ENCODE results near the gene MICAL2. TPM values are rescaled to one million over a fixed set of nuclear protein-coding genes. Genes with fewer than 3 reads are reported as not detected.
A peak's percentile ranks its signal among the peaks of the same experiment; 100 is the strongest.

Gene MICAL2
- total RNA-seq, 6 experiments from 2014 or later, result 17.0 to 50.7 (median 35.9) TPM

DNA sequence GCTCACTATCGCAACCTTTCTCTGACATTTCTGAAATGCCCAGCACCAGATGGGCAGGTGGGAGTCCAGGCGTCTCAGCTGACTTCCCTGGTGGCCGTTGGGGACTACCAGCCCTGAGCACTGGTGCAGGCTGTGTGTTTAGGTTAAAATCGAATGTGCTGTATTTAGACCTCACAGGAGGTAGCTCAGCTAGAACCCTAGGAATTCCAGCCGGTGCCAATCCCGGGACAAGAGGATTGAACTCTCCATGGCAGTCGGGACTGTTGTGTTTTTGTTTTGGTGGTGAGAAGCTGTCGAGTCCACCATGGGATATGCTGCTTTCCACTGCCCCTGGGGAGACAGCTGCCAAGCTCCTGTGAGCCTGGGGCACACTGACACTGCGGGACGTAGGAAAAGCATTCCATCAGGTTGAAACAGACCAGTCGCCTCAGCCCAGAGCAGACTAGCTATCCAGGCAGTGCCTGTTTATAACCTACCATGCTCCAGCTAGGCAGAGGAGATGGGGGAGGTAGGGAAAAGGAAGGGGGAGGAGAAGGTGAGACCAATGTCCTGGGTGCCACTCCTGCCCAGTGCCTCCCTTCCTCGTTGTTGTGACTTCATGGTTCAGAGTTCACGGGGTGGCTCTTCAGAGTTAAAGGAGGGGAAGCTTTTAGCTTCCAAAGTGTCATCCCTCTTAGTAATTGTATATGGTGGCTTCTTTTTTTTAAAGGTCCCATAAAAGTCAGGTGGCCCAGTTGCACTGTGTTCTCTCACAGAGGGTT lies 53.0 kb downstream of the MICAL2 start:
- peaks cover 0 to 16% (median 2%) of the 10 kb centered on the region in 4 donors for H3K36me3 ChIP-seq
- no peak overlapping the region for H3K4me3 ChIP-seq
- H3K9me3 ChIP-seq, result no peaks in the 10 kb centered on the region
- DNase-seq (no peak), ATAC-seq (peak in 1 of 4 donors; percentile 13)
- no peak overlapping the region for H3K27ac ChIP-seq
- H3K4me1 ChIP-seq, result no peaks in the 10 kb centered on the region
- TF ChIP-seq, protein P1, sequence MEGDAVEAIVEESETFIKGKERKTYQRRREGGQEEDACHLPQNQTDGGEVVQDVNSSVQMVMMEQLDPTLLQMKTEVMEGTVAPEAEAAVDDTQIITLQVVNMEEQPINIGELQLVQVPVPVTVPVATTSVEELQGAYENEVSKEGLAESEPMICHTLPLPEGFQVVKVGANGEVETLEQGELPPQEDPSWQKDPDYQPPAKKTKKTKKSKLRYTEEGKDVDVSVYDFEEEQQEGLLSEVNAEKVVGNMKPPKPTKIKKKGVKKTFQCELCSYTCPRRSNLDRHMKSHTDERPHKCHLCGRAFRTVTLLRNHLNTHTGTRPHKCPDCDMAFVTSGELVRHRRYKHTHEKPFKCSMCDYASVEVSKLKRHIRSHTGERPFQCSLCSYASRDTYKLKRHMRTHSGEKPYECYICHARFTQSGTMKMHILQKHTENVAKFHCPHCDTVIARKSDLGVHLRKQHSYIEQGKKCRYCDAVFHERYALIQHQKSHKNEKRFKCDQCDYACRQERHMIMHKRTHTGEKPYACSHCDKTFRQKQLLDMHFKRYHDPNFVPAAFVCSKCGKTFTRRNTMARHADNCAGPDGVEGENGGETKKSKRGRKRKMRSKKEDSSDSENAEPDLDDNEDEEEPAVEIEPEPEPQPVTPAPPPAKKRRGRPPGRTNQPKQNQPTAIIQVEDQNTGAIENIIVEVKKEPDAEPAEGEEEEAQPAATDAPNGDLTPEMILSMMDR (IDR thresholded peaks at IDR 0.05), result no peak
- TF ChIP-seq POLR2A (IDR thresholded peaks at IDR 0.05), result no peak
- intact Hi-C loops (cut with DNase I), result no loop called here
- WGBS (ENCODE audit: insufficient coverage, low coverage, low lambda C conversion rate, missing lambda C conversion rate), result 76% methylated on average over 4 of the region's 13 CpGs
- no peaks in the 10 kb centered on the region for H3K27me3 ChIP-seq

DNA sequence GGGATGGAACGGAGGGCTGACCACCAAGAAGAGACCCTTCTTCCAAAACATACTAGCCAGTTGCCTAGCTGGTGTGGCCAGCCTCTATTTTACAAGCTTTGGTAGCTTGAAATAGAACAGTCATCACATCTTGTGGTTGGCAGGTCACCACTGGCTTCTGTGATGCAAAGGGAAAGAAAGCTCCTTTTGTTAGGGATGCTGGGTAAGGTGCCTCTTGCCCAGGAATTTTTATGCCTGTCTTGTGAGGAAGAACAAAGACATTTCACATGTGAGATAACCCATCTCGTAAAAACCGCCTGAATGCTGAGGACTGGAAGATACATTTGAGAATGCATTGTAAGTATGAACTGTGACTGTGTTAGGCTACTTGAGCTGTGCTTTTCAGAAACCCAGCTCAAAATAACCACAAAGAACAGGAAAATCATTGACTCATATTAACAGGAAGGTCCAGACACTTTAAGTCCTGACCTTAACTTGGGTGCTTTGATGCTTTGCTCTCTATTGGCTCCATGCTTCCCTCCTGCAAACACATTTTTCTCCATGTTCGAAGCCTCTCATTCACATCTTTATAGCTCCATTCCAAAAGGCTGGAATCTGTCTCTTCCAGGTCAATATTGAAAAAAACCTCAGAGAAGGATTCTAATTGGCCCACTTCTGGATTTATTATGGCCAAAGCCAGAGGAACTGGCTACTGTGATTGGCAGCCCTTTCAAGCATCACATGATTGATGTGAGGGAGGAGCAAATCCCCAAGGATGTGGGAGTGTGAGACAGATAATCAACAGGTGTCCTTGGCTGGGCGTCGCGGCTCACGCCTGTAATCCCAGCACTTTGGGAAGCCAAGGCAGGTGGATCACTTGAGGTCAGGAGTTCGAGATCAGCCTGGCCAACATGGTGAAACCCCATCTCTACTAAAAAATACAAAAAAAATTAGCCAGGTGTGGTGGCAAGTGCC lies 53.9 kb downstream of the MICAL2 start:
- DNase-seq (no peak), ATAC-seq (peak in 1 of 4 donors; percentile 10)
- Histone ChIP-seq H3K4me1 (no peaks in the 10 kb centered on the region), H3K9me3 (no peaks in the 10 kb centered on the region), H3K27me3 (no peaks in the 10 kb centered on the region), H3K36me3 (peaks cover 0 to 16% (median 2%) of the 10 kb centered on the region in 4 donors), H3K27ac (no peak overlapping the region), H3K4me3 (no peak overlapping the region)
- TF ChIP-seq POLR2A (IDR thresholded peaks at IDR 0.05), result no peak
- TF ChIP-seq, protein P1 (IDR thresholded peaks at IDR 0.05), result no peak
- intact Hi-C loops (cut with DNase I), result no loop called here
- 83% methylated on average over 4 of the region's 9 CpGs for WGBS (ENCODE audit: insufficient coverage, low coverage, low lambda C conversion rate, missing lambda C conversion rate)

DNA sequence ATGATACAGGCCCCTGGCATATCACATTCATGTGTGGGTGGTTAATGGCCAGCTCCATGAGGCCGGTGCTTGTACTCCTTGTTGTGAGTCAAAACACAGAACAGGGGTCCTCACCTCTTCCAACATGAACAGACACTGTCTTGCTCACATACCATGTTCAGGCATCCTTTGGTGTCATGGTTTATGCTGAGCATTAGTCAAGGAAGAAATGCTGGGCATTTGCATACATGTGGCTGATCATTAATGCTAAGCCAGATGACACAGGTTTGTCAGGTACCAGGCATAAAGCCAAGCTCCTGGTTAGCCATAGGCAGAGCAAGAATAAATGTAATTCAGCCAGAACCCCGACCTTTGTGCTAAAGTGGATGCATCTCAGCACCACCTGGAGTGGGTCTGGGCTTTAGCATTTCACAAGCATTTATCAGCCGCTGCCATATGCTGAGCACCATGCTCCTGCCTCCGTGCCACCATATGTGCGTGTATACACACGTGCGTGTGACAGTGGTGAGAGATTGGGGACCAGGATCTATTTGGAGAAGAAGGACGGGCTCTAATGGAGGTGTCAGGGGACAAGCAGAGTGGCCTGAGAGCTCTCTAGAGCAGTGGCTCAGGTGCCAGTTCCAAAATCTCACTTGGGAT lies 55.0 kb downstream of the MICAL2 start:
- TF ChIP-seq, protein P1 (IDR thresholded peaks at IDR 0.05), result no peak
- 86% methylated on average over 4 of the region's 8 CpGs for WGBS (ENCODE audit: insufficient coverage, low coverage, low lambda C conversion rate, missing lambda C conversion rate)
- Histone ChIP-seq H3K36me3 (peaks cover 0 to 16% (median 2%) of the 10 kb centered on the region in 4 donors), H3K27me3 (no peaks in the 10 kb centered on the region), H3K9me3 (no peaks in the 10 kb centered on the region), H3K4me3 (no peak overlapping the region), H3K4me1 (no peaks in the 10 kb centered on the region), H3K27ac (no peak overlapping the region)
- DNase-seq (no peak), ATAC-seq (no peak)
- intact Hi-C loops (cut with DNase I), result no loop called here

DNA sequence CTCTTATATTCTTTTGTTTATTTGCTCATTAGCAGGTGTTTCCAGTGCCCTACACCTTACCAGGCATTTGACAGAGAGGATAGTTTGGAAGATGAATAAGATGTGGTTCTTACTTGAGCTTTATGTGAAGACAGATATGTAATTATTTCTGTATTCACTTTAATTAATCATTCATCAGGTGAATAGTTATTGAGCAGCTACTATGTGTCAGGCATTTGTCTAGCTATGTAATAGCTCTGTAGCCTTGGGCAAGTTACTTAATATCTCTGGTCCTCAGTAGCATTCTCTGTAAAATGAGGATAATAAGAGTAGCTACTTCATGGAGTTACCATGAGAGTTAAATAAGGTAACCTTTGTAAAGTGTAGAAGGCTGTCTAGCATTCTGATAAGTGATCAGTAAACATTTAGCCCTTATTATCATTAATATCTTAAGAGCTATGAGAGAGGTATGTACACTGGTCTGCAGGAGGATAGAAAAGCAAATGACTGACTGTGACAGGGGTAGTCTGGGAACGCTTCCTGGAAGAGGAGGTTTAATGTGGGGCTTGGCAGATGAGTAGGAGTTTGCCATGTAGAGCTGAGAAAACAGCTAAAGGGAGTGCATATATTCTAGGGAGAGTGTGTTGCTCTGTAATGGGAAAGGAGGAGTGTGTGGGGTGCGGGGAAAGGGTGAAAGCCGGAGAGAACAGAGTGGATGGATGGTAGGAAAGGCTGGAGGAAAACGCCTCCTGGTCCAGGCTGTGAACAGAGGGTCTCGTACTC lies 56.1 kb downstream of the MICAL2 start:
- 90% methylated on average over 4 of the region's 5 CpGs for WGBS (ENCODE audit: insufficient coverage, low coverage, low lambda C conversion rate, missing lambda C conversion rate)
- H3K27me3 ChIP-seq, result no peaks in the 10 kb centered on the region
- no peaks in the 10 kb centered on the region for H3K9me3 ChIP-seq
- no peaks in the 10 kb centered on the region for H3K4me1 ChIP-seq
- H3K36me3 ChIP-seq, result peaks cover 0 to 16% (median 2%) of the 10 kb centered on the region in 4 donors
- DNase-seq, result no peak
- H3K27ac ChIP-seq, result no peak overlapping the region
- TF ChIP-seq, protein P1 (IDR thresholded peaks at IDR 0.05), result no peak
- TF ChIP-seq POLR2A (IDR thresholded peaks at IDR 0.05), result no peak
- intact Hi-C loops (cut with DNase I), result no loop called here
- ATAC-seq, result no peak
- H3K4me3 ChIP-seq, result no peak overlapping the region
